Measurements from ENCODE around the gene AOPEP. TPM values are rescaled to one million over a fixed set of nuclear protein-coding genes. Genes with fewer than 3 reads are reported as not detected.

Gene AOPEP
- total RNA-seq, 1 experiment from 2014 or later: 15.0 TPM

DNA sequence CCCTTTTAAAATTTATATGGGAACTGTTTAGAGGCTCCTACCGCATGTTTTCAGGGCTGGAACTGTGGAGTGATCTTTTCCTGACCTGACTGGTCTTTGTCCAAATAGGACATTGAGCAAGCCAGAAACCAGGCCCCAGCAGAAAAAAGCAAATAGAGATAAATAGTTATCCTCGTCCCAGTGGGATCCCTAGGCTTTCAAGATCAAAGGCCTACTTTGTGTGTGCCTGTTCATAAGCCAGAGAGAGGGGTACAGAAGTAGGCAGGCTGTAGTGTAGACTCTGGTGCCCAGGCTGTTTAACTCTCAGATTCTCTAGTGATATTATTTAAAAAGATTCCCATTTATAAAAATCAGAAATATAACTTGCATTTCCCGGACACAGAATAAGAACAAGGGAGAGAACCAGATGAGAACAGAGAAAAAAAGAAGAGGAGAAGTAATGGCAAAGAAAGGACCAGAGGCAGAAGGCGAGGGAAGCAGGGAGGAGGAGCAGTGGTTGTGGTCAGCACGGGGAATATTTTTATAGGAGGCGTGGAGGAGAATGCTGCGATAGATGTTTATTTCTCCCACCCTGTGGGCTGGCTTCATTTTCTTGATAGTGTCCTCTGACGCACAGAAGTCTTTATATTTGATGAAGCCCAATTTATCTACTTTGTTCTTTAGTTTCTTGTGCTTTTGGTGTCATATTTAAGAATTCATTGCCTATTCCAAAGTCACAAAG lies 101.2 kb downstream of the AOPEP start:
- no peak overlapping the region for H3T11ph ChIP-seq (ENCODE audit: low read length)
- DNase-seq: no peak
- no peak overlapping the region for H3K4ac ChIP-seq (ENCODE audit: low read depth, low read length)
- Mint-ChIP-seq H3K4me3 (no peak overlapping the region), H3K27ac (no peak overlapping the region; a peak in 1 of 7 replicates), H3K9me3 (peaks cover 3 to 6% of the 10 kb centered on the region in 2 experiments; a peak in 4 of 5 replicates), H3K27me3 (ENCODE audit: low read depth) (peaks cover 13% of the 10 kb centered on the region), H3K4me1 (peaks cover 25 to 46% of the 10 kb centered on the region in 2 experiments), H3K36me3 (ENCODE audit: insufficient read depth in 1 of 3, low read depth in 3 of 3) (peaks cover 9 to 34% (median 12%) of the 10 kb centered on the region in 3 experiments; a peak in 6 of 7 replicates)
- H2BK15ac ChIP-seq (ENCODE audit: low read depth, low read length): no peak overlapping the region
- H4K20me1 ChIP-seq (ENCODE audit: control insufficient read depth, insufficient read depth, insufficient read length): no peaks in the 10 kb centered on the region
- no peaks in the 10 kb centered on the region for H3K79me1 ChIP-seq (ENCODE audit: insufficient read depth, low read depth, low read length, poor library complexity, severe bottlenecking)
- H3K9ac ChIP-seq (ENCODE audit: extremely low read depth, insufficient read length, low read length): no peak overlapping the region
- no peak overlapping the region for H4K8ac ChIP-seq (replicated peaks; ENCODE audit: insufficient read length, low read depth, low read length)
- no peak overlapping the region for H2BK20ac ChIP-seq (ENCODE audit: low read depth, low read length, poor library complexity, severe bottlenecking)
- H3K23ac ChIP-seq (ENCODE audit: insufficient read length, low read depth, low read length): no peak overlapping the region
- no peaks in the 10 kb centered on the region for H3K23me2 ChIP-seq (ENCODE audit: insufficient read length, low read depth, low read length, poor library complexity, severe bottlenecking)
- H3K14ac ChIP-seq (ENCODE audit: insufficient read depth, low read length): no peak overlapping the region
- no peak overlapping the region for H2BK5ac ChIP-seq (ENCODE audit: insufficient read length, low read length)
- H3K56ac ChIP-seq (ENCODE audit: insufficient read length, low read depth, low read length): no peak overlapping the region
- H2BK120ac ChIP-seq (ENCODE audit: low read depth, low read length, poor library complexity, severe bottlenecking): no peak overlapping the region
- H3K18ac ChIP-seq (ENCODE audit: insufficient read length, low read depth, low read length): no peak overlapping the region
- no peaks in the 10 kb centered on the region for H3K9me3 ChIP-seq (ENCODE audit: control insufficient read depth, low read depth, low read length)
- no peak overlapping the region for H4K5ac ChIP-seq (ENCODE audit: insufficient read length, low read depth, low read length)
- TF ChIP-seq, protein P1, sequence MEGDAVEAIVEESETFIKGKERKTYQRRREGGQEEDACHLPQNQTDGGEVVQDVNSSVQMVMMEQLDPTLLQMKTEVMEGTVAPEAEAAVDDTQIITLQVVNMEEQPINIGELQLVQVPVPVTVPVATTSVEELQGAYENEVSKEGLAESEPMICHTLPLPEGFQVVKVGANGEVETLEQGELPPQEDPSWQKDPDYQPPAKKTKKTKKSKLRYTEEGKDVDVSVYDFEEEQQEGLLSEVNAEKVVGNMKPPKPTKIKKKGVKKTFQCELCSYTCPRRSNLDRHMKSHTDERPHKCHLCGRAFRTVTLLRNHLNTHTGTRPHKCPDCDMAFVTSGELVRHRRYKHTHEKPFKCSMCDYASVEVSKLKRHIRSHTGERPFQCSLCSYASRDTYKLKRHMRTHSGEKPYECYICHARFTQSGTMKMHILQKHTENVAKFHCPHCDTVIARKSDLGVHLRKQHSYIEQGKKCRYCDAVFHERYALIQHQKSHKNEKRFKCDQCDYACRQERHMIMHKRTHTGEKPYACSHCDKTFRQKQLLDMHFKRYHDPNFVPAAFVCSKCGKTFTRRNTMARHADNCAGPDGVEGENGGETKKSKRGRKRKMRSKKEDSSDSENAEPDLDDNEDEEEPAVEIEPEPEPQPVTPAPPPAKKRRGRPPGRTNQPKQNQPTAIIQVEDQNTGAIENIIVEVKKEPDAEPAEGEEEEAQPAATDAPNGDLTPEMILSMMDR (conservative IDR thresholded peaks at IDR 0.05): no peak
- H2AFZ ChIP-seq (ENCODE audit: low read length): no peak overlapping the region
- no peaks in the 10 kb centered on the region for H3K79me2 ChIP-seq (ENCODE audit: insufficient read depth, low read length)
- no peak overlapping the region for H3K27ac ChIP-seq (ENCODE audit: insufficient read length, low read depth, low read length)
- no CpG with 5 or more reads among the region's 8 CpGs for WGBS (ENCODE audit: extremely low coverage, insufficient read length, low lambda C conversion rate)
- no peaks in the 10 kb centered on the region for H3K27me3 ChIP-seq (ENCODE audit: insufficient read depth, low read length)
- no peak overlapping the region for H4K91ac ChIP-seq (ENCODE audit: insufficient read length, low read depth, low read length)
- H3K4me2 ChIP-seq (ENCODE audit: insufficient read depth, insufficient read length, low read length): no peak overlapping the region
- no peak overlapping the region for H2BK12ac ChIP-seq (ENCODE audit: insufficient read length, low read depth, low read length)
- no peak overlapping the region for H2AK5ac ChIP-seq (ENCODE audit: insufficient read length, low read length)
- no peaks in the 10 kb centered on the region for H3K4me1 ChIP-seq (ENCODE audit: insufficient read depth, low read length)
